ENCODE results near the gene LRPAP1.

Gene LRPAP1

DNA sequence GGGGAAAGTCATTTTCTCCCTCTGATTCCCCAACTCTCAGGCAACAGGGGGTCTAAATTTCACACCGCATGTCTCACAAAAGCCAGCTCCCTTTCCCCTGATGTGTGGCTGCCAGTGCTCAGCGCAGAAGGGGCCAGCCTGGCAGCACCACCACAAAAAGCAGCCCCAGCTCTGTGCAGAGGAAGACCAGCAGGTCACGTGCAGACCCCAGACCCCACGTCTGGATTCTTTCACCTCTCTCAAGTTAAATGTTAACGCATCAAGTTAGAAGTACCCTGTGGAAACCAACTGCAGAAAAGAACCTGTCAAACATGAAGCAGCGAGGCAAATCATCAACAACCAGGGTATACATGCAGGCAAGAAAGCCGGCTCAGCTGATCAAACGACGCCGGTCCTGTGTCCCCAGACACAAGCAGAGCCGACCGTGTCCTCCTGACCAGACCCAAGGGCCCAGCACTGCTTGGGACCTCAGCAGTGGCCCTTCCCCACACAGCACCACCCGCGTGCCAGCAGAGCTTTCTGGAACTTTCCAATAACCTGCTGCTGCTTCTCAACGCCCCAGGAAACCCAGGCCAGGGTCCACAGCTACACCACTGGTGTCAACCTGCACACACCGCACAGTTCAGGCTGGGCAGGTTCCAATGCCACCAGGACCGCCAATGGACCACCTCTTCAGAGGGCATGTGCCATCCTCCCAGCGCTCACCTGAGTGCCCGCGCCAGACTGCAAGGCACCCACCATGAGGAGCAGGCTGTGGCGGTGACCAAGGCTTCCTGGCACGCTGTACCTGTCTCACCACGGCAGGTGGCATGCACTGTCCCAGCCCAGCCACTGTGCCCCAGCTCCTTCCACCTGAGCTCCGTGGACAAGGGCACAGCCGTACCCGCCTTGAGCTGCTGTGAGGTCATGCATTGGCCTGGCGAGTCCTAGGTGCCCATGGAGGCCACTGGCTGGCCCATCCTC, 4.0 kb downstream of the LRPAP1 start:
- peaks cover 13% of the 10 kb centered on the region; the same call in 1 of the 2 replicates for H3K4me1 ChIP-seq (ENCODE audit: control insufficient read depth, insufficient read depth, low read length)
- H3K9ac ChIP-seq (ENCODE audit: low read length) = no peak overlapping the region
- peaks cover 15% of the 10 kb centered on the region for H3K27me3 ChIP-seq (ENCODE audit: control insufficient read depth, insufficient read depth, low read length)
- H3K4me3 ChIP-seq (ENCODE audit: low read depth, low read length) = no peak overlapping the region
- H3K9me3 ChIP-seq (ENCODE audit: control insufficient read depth, insufficient read depth, low read depth, low read length) = no peaks in the 10 kb centered on the region
- H3K27ac ChIP-seq (ENCODE audit: low read depth, low read length) = no peak overlapping the region
- peaks cover 35% of the 10 kb centered on the region for H3K36me3 ChIP-seq (ENCODE audit: control insufficient read depth, insufficient read depth, low read length)

DNA sequence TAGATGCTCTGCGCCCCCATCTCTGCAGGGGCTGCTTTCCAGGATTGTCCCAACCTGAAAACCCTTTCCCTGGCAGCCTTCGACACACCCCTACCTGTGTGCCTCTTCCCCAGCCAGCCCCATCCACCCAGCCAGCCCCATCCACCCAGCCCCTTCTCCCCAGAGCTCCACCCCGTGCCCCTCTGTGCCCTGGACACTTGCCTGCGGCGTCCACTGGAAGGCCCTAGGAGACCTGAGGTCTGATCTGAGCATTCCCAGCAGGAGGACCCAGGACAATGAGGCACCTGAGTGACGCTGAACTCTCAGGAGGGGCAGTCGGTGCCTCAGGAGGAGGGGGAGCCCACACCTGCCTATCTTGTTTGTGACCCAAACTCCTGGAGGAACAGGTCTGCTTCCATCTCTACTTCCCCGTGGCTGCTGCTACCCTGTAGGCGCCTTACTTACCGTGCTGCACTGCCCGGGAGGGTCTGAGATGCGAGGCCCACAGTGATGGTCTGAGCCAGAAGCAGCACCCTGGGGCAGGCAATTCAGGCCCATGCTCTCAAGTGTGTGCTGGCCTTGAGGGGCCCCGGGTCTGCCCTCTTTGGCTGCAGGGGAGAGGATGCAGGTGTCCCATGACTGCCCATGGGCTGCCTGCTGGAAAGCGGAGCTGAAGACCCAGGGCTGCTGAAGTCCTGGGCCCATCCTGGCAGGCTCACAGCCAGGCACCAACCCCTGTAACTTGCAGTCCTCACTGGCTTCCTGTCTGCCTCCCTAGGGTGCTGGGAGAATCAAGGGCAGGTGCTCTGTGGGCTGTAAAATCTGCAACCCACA, 4.9 kb downstream of the LRPAP1 start:
- Histone ChIP-seq H3K9me3 (ENCODE audit: control insufficient read depth, insufficient read depth, low read depth, low read length) (no peaks in the 10 kb centered on the region), H3K9ac (ENCODE audit: low read length) (no peak overlapping the region), H3K27me3 (ENCODE audit: control insufficient read depth, insufficient read depth, low read length) (peaks cover 8% of the 10 kb centered on the region; the same call in 1 of the 2 replicates), H3K36me3 (ENCODE audit: control insufficient read depth, insufficient read depth, low read length) (peaks cover 42% of the 10 kb centered on the region), H3K4me3 (ENCODE audit: low read depth, low read length) (no peak overlapping the region), H3K27ac (ENCODE audit: low read depth, low read length) (no peak overlapping the region), H3K4me1 (ENCODE audit: control insufficient read depth, insufficient read depth, low read length) (peaks cover 13% of the 10 kb centered on the region; the same call in 1 of the 2 replicates)

DNA sequence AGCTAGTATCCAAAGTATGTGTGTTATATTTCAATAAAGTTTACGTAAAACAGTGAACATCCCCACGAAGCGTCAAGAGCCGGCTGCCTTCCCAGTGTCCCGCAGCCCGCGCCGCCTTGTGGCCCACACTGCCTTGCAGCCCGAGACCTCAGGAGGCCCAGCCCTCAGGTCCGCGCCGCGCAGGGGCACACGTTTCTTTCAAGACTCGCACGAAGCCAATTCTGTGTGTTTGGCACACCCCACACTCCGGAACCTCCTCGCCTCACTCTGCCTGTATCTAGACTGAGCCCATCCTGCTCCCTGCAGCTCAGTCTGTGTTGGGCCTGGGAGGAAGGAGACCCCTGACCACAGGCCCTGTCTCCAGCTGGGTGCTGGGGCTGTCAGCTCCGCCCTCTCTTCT, 5.8 kb downstream of the LRPAP1 start:
- H3K36me3 ChIP-seq (ENCODE audit: control insufficient read depth, insufficient read depth, low read length) = peaks cover 48% of the 10 kb centered on the region
- H3K9me3 ChIP-seq (ENCODE audit: control insufficient read depth, insufficient read depth, low read depth, low read length) = no peaks in the 10 kb centered on the region
- peaks cover 5% of the 10 kb centered on the region; the same call in 1 of the 2 replicates for H3K27me3 ChIP-seq (ENCODE audit: control insufficient read depth, insufficient read depth, low read length)
- no peak overlapping the region for H3K4me3 ChIP-seq (ENCODE audit: low read depth, low read length)
- H3K27ac ChIP-seq (ENCODE audit: low read depth, low read length) = no peak overlapping the region
- H3K9ac ChIP-seq (ENCODE audit: low read length) = no peak overlapping the region
- peaks cover 11% of the 10 kb centered on the region; the same call in 1 of the 2 replicates for H3K4me1 ChIP-seq (ENCODE audit: control insufficient read depth, insufficient read depth, low read length)

GRCh38 chr4:3525532-3526430, 6.4 kb downstream of the LRPAP1 start:
- peaks cover 55% of the 10 kb centered on the region for H3K36me3 ChIP-seq (ENCODE audit: control insufficient read depth, insufficient read depth, low read length)
- H3K27ac ChIP-seq (ENCODE audit: low read depth, low read length) = no peak overlapping the region
- no peak overlapping the region for H3K9ac ChIP-seq (ENCODE audit: low read length)
- no peaks in the 10 kb centered on the region for H3K9me3 ChIP-seq (ENCODE audit: control insufficient read depth, insufficient read depth, low read depth, low read length)
- H3K4me3 ChIP-seq (ENCODE audit: low read depth, low read length) = no peak overlapping the region
- no peaks in the 10 kb centered on the region for H3K27me3 ChIP-seq (ENCODE audit: control insufficient read depth, insufficient read depth, low read length)
- H3K4me1 ChIP-seq (ENCODE audit: control insufficient read depth, insufficient read depth, low read length) = peaks cover 4% of the 10 kb centered on the region; the same call in 1 of the 2 replicates

DNA sequence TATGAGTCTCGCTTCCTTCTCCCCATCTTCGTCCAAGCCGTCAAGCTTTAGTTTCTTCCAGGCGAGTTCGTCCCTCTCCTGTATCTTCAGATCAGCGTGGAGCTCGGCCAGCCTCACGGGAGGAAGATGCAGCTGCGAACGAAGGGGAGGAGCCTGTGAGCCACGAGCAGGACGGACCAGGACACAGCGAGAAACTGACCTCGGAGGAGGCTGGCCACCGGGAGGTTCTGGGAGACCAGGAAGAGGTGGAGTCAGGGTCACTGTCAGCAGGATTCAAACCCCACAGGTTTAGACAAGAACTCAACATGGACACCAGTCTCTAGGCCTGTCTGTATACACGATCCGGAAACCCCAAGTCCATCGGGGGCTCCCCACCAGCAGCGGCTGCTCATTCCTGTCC, 7.3 kb downstream of the LRPAP1 start:
- Histone ChIP-seq H3K4me3 (ENCODE audit: low read depth, low read length) (no peak overlapping the region), H3K9me3 (ENCODE audit: control insufficient read depth, insufficient read depth, low read depth, low read length) (no peaks in the 10 kb centered on the region), H3K9ac (ENCODE audit: low read length) (no peak overlapping the region), H3K36me3 (ENCODE audit: control insufficient read depth, insufficient read depth, low read length) (peaks cover 64% of the 10 kb centered on the region), H3K27ac (ENCODE audit: low read depth, low read length) (no peak overlapping the region), H3K4me1 (ENCODE audit: control insufficient read depth, insufficient read depth, low read length) (no peaks in the 10 kb centered on the region; the same call in 1 of the 2 replicates), H3K27me3 (ENCODE audit: control insufficient read depth, insufficient read depth, low read length) (no peaks in the 10 kb centered on the region)

- no peaks in the 10 kb centered on the region; the same call in 1 of the 2 replicates for H3K4me1 ChIP-seq (ENCODE audit: control insufficient read depth, insufficient read depth, low read length)
- peaks cover 65% of the 10 kb centered on the region for H3K36me3 ChIP-seq (ENCODE audit: control insufficient read depth, insufficient read depth, low read length)
- H3K9ac ChIP-seq (ENCODE audit: low read length) = no peak overlapping the region
- no peaks in the 10 kb centered on the region for H3K9me3 ChIP-seq (ENCODE audit: control insufficient read depth, insufficient read depth, low read depth, low read length)
- no peaks in the 10 kb centered on the region for H3K27me3 ChIP-seq (ENCODE audit: control insufficient read depth, insufficient read depth, low read length)
- H3K4me3 ChIP-seq (ENCODE audit: low read depth, low read length) = no peak overlapping the region
- H3K27ac ChIP-seq (ENCODE audit: low read depth, low read length) = no peak overlapping the region
Observed at GRCh38 chr4:3524349-3524748, 7.9 kb downstream of the LRPAP1 start.

DNA sequence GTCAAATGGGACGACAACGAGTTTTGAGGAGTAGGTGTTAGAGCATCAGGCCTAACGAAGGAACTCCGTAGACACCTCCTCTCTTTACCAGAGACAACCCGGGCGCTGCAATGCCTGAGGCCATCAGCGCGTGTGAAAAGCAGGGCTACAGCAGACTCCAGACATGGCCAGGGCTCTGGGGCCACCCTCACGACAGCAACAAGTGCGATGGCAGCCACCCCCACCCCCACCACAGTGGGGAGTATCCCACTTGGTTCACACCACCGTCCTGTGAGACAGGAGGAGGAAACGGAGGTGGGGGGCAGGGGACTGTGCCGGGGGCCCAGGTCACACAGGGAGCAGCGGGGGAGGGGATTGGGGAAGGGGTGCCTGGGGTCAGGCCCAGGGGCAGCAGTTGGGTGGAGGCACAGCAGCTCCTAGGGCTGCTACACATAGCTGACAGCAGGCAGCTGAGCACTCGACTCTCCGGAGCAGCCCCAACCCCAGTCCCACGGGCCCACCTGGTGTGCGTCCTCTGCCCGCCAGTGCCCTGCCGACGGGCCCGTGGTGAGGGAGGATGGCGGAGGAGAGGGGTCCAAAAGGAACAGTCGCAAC, 8.5 kb downstream of the LRPAP1 start:
- H3K9ac ChIP-seq (ENCODE audit: low read length) = no peak overlapping the region
- H3K27me3 ChIP-seq (ENCODE audit: control insufficient read depth, insufficient read depth, low read length) = no peaks in the 10 kb centered on the region
- H3K9me3 ChIP-seq (ENCODE audit: control insufficient read depth, insufficient read depth, low read depth, low read length) = no peaks in the 10 kb centered on the region
- no peaks in the 10 kb centered on the region; the same call in 1 of the 2 replicates for H3K4me1 ChIP-seq (ENCODE audit: control insufficient read depth, insufficient read depth, low read length)
- no peak overlapping the region for H3K4me3 ChIP-seq (ENCODE audit: low read depth, low read length)
- no peak overlapping the region for H3K27ac ChIP-seq (ENCODE audit: low read depth, low read length)
- H3K36me3 ChIP-seq (ENCODE audit: control insufficient read depth, insufficient read depth, low read length) = peaks cover 68% of the 10 kb centered on the region

DNA sequence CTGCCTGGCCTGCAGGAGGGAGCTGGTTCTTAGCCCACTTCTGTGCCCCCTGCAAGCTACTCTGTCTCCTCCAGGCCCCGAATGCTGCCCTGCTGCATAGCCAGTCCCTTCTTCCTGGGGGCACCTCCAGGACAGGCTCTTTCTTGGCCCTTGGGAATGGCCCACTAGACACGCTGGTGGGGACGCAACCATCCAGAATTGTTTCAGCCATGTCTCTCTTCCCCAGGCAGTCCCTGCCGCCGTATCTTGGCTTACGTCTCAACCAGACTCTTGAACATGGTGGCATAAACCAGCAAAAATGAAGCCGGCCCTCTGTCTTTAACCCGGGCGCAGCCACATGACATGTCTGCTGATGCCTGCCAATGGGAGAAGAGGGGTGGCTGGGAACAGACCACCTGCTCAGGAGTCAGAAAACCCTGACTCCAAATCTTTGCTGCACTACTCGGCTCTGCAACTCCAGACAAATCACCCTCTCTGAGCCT, 9.0 kb downstream of the LRPAP1 start:
- no peaks in the 10 kb centered on the region; the same call in 1 of the 2 replicates for H3K4me1 ChIP-seq (ENCODE audit: control insufficient read depth, insufficient read depth, low read length)
- H3K27me3 ChIP-seq (ENCODE audit: control insufficient read depth, insufficient read depth, low read length) = no peaks in the 10 kb centered on the region
- H3K9me3 ChIP-seq (ENCODE audit: control insufficient read depth, insufficient read depth, low read depth, low read length) = no peaks in the 10 kb centered on the region
- H3K36me3 ChIP-seq (ENCODE audit: control insufficient read depth, insufficient read depth, low read length) = peaks cover 66% of the 10 kb centered on the region
- no peak overlapping the region for H3K4me3 ChIP-seq (ENCODE audit: low read depth, low read length)
- H3K27ac ChIP-seq (ENCODE audit: low read depth, low read length) = no peak overlapping the region
- no peak overlapping the region for H3K9ac ChIP-seq (ENCODE audit: low read length)

GRCh38 chr4:3522651-3523050, 9.6 kb downstream of the LRPAP1 start:
- Histone ChIP-seq H3K27me3 (ENCODE audit: control insufficient read depth, insufficient read depth, low read length) (no peaks in the 10 kb centered on the region), H3K36me3 (ENCODE audit: control insufficient read depth, insufficient read depth, low read length) (peaks cover 67% of the 10 kb centered on the region), H3K27ac (ENCODE audit: low read depth, low read length) (no peak overlapping the region), H3K9ac (ENCODE audit: low read length) (no peak overlapping the region), H3K4me3 (ENCODE audit: low read depth, low read length) (no peak overlapping the region), H3K9me3 (ENCODE audit: control insufficient read depth, insufficient read depth, low read depth, low read length) (no peaks in the 10 kb centered on the region), H3K4me1 (ENCODE audit: control insufficient read depth, insufficient read depth, low read length) (no peaks in the 10 kb centered on the region; the same call in 1 of the 2 replicates)

- no peak overlapping the region for H3K9ac ChIP-seq (ENCODE audit: low read length)
- H3K27ac ChIP-seq (ENCODE audit: low read depth, low read length) = no peak overlapping the region
- H3K36me3 ChIP-seq (ENCODE audit: control insufficient read depth, insufficient read depth, low read length) = peaks cover 70% of the 10 kb centered on the region
- H3K4me1 ChIP-seq (ENCODE audit: control insufficient read depth, insufficient read depth, low read length) = no peaks in the 10 kb centered on the region; the same call in 1 of the 2 replicates
- H3K9me3 ChIP-seq (ENCODE audit: control insufficient read depth, insufficient read depth, low read depth, low read length) = no peaks in the 10 kb centered on the region
- H3K27me3 ChIP-seq (ENCODE audit: control insufficient read depth, insufficient read depth, low read length) = no peaks in the 10 kb centered on the region
- no peak overlapping the region for H3K4me3 ChIP-seq (ENCODE audit: low read depth, low read length)
Observed at GRCh38 chr4:3522326-3522640, 9.9 kb downstream of the LRPAP1 start.

Measured in HUES6 (cell line).